NB4 (cell line): ENCODE measurements around the gene SYNDIG1.

Experiments used
- POLR2A ChIP-seq: IDR thresholded peaks from 2 replicates; pipeline ENCODE4 v1.6.1; 2011; ENCODE audit warnings: mild to moderate bottlenecking; ENCODE audit not compliant: insufficient read length; ENCODE audit errors: extremely low read depth
- TF ChIP-seq, protein P1 (sequence below): IDR thresholded peaks from 2 replicates; pipeline ENCODE4 v1.6.1; 2011; ENCODE audit warnings: low read depth, low read length
- TF ChIP-seq, protein P2 (sequence below): IDR thresholded peaks from one replicate; pipeline ENCODE4 v1.5.1; 2012; ENCODE audit warnings: low read depth, low read length

DNA sequence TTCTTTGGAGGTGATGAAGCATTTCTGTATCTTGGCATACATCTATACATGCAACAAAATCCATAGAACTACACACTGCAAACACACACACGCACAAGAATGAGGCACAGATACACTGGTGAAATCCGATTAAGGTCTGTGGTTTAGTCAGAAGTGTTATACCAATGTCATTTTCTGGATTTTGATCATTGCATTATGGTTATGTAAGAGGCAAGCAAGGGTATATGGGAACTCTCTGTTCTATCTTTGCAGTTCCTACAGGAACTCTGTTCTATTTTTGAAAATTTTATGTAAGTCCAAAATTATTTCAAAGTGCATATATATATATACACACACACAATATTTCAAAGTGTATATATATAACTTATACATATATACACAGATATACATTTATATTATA is 101.7 kb downstream of the SYNDIG1 start:
- TF ChIP-seq, protein P1, sequence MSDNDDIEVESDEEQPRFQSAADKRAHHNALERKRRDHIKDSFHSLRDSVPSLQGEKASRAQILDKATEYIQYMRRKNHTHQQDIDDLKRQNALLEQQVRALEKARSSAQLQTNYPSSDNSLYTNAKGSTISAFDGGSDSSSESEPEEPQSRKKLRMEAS = no peak
- TF ChIP-seq, protein P2, sequence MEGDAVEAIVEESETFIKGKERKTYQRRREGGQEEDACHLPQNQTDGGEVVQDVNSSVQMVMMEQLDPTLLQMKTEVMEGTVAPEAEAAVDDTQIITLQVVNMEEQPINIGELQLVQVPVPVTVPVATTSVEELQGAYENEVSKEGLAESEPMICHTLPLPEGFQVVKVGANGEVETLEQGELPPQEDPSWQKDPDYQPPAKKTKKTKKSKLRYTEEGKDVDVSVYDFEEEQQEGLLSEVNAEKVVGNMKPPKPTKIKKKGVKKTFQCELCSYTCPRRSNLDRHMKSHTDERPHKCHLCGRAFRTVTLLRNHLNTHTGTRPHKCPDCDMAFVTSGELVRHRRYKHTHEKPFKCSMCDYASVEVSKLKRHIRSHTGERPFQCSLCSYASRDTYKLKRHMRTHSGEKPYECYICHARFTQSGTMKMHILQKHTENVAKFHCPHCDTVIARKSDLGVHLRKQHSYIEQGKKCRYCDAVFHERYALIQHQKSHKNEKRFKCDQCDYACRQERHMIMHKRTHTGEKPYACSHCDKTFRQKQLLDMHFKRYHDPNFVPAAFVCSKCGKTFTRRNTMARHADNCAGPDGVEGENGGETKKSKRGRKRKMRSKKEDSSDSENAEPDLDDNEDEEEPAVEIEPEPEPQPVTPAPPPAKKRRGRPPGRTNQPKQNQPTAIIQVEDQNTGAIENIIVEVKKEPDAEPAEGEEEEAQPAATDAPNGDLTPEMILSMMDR = no peak
- no peak for TF ChIP-seq POLR2A
